NCI-H2029 (cell line): ENCODE results near the gene P3H2.

Experiments used
- DNase-seq: peaks from one replicate; lab custom pipeline; 2025; lab: John Stamatoyannopoulos, UW

Gene P3H2

DNA sequence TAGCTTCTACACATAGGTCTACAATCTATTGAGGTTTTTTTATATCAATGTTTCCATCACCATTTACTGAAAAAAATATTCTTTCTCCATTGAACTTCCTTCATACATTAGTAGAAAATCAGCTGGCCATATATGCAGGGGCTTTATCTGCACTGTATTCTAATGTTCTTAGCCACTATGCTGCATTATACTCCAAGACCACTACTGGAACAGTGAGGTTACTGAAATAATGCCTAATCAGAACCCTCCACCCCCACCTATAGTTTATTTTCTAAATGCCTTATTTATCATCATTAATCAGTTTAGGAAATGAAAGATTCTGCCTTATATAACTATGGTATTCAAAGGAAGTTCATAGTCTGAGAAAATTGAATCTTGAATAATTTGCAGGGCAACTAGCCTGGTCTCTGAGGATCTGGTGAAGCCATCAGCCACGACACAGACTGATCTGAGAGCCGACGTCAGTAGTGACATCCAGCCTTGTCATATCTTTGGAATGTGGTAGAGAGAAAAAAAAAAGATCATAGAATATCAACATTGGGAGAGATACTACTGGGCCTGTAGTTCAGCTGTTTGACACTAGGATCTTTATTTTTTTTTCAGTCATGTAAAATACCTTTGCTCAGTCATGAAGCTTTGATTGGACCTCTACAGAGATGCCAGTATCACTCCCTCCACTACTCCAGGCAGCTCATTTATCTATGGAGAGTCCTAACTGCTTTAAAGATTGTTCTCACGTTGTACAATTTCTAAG, 66.6 kb downstream of the P3H2 start:
- no peak for DNase-seq

GRCh38 chr3:190051641-190052040, 69.1 kb downstream of the P3H2 start:
- no peak for DNase-seq

DNA sequence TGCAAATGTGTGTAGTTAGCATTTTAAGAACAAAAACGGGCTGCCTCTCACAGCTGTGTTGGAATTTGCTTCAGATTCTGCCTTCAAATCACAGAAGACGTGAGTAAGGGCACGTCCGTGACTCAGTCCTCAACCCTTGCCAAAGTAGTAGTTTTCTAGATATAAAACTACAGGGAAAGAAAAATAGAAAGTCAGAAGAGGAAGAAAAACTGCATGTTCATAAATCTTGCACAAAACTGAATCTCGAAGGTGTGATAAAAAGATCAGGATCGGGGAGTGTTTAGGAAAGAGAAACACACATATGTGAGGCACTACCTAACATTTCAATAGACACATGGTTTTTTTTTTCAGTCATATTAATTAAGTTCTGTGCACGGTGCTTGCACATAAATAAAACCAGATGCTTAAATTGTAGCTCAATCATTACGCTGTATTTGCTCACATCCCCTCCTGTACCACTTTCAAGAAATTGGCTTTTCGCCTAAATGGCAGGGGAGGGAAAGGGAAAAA, 71.7 kb downstream of the P3H2 start:
- no peak for DNase-seq

DNA sequence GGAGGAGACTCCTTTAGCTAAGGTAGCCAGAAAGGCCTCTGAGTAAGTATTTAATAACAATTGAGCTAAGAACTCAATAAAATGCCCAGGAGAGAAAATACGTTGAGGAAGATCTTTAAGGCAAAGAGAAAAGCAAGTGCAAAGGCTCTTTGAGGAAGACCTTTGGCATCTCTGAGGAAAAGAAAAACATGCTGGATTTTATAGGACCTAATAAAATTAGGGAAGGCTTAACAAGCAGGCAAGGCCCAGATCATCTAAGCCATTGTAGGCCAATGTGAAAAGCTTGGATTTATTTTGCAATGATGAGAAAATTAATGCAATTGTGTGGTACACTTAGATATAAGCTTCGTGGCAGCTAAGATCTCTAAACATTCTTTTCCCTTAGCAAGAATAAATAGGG, 75.7 kb downstream of the P3H2 start:
- DNase-seq = no peak

DNA sequence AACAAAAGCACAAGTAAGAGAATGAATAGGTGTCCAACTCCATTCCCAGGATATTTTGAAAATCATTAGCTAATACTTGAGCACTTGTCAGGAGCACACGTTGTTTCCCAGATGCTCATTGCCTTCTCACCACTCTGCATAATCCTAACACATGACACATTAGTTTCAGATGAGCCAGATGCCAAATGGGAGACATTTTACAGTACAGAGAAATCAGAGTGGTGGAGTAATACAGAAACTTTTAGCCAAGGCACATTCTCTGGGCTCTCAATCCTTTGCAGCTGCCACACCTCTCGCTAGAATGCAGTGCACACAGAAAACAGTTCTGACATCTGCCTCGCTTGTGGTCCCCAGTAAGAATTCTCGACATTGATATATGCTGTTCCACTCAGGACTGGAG, 76.6 kb downstream of the P3H2 start:
- DNase-seq = no peak

GRCh38 chr3:190043741-190044140, 77.0 kb downstream of the P3H2 start:
- no peak for DNase-seq

- DNase-seq = no peak
Observed at GRCh38 chr3:190042558-190042957, 78.1 kb downstream of the P3H2 start.

DNA sequence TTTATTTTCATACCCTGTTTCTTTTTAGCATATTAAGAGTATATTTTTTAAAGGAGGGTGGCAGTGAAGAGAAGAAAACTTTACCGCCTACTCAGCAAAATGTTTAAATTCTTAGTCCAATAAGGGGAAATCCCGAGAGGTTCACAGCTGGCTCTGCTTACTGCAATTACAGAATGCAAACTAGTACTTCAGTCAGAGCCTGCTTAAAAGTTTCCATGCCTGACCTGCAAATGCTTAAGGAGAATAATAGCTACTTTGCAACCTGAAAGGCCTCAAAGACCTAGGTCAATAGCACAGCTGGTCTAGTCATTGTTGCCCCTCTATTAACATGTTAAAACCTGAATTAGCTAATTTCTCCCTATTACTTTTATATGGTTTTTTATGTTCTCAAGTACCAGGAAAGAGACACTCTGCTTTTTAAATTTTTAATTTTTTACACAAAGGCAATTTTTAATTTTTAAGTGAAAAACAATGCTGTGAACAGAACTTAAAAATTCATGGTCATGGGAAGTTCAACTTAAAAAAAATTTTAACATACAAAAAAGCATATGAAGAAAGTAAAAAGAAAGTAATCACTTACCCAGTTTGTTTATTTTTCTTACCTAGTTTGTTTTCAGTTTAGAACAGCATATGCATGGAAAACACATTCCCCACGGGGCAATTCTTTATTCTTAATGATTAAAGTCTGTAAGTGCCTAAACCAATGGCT, 79.2 kb downstream of the P3H2 start:
- no peak for DNase-seq

GRCh38 chr3:190040145-190040544, 80.6 kb downstream of the P3H2 start:
- DNase-seq = no peak

GRCh38 chr3:190038050-190038933, 82.4 kb downstream of the P3H2 start:
- no peak for DNase-seq

GRCh38 chr3:190036631-190037030, 84.1 kb downstream of the P3H2 start:
- DNase-seq = no peak

DNA sequence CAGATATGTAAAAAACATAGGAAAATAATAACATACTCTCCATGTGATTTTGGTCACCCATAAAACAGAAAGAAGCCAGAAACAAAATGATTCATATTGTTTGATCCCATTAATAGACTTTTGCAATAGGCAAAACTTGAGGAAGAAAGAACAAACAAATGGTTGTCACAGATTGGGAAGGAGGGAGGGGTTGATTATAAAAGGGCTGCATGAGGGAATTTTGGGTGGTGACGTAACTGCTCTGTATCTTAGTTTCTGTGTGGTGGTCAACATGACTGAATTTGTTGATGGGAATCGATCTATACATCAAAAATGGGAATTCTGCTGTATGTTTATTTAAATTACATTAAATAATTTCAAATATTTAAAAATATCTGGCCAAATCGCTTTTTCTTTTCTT, 86.3 kb downstream of the P3H2 start:
- no peak for DNase-seq

- no peak for DNase-seq
Observed at GRCh38 chr3:190032923-190033322, 87.8 kb downstream of the P3H2 start.

- DNase-seq = no peak
Observed at GRCh38 chr3:190031887-190032752, 88.6 kb downstream of the P3H2 start.

- DNase-seq = no peak
Observed at GRCh38 chr3:190027116-190027515, 93.6 kb downstream of the P3H2 start.

DNA sequence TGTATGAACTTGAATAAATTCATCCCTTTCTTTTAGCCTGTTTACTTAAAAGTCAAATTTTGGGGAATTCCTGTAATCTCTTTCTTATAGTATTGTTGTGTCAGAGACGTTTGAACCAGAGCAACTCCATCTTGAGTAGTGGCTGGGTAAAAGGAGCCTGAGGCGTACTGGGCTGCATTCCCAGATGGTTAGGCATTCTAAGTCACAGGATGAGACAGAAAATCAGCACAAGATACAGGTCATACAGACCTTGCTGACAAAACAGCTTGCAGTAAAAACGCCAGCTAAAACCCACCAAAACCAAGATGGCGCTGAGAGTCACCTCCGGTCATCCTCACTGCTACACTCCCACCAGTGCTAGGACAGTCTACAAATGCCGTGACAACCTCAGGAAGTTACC, 94.5 kb downstream of the P3H2 start:
- no peak for DNase-seq

- no peak for DNase-seq
Observed at GRCh38 chr3:190024912-190025311, 95.8 kb downstream of the P3H2 start.

DNA sequence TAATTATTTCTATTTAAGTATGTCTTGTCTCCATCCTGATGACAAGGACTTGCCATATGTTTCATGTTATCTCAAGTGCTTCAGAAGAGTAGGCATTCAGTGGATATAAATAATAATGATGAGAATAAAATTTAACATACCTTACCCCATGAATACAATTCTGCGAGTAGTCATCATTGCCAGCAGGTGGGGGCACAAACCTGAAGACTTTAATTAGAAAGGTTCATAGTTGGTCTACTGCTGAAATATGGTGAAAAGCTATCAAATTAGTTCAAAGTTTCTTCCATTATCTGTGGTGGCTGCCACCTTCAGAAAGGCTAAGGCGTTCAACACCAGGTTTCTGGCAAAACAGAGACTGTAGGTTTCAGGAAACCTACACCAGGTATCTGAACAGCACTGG, 100.9 kb downstream of the P3H2 start:
- DNase-seq = no peak

- DNase-seq = no peak
Observed at GRCh38 chr3:190019006-190019405, 101.7 kb downstream of the P3H2 start.

DNA sequence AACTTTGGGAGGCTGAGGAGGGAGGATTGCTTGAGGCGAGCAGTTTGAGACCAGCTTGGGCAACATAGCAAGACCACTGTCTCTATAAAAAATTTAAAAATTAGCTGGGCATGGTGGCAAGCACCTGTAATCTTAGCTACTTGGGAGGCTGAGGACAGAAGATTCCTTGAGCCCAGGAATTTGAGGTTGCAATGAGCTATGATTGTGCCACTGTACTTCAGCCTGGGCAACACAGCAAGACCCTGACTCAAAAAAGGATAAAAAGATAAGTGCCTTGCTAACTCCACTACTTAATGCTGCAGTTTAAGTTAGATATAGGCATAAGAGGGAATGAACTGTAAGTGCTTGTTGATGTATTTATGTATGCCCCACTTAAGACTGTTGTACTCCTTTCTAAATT, 102.2 kb downstream of the P3H2 start:
- no peak for DNase-seq

- no peak for DNase-seq
Observed at GRCh38 chr3:190017521-190018288, 103.0 kb downstream of the P3H2 start.
